SK-N-SH (cell line): Measurements from ENCODE around the gene INF2. TPM values are rescaled to one million over a fixed set of nuclear protein-coding genes. Genes with fewer than 3 reads are reported as not detected.

ENCODE experiments used
- CTCF ChIA-PET: fragments of 300-600, 350-600 bp; formaldehyde crosslinking; extraction: SDS; loops from one replicate; lab custom pipeline; 2021; lab: Yijun Ruan, JAX
- POLR2A ChIA-PET: fragments of 350-600 bp; sonication (Branson Sonifier 250); formaldehyde crosslinking; extraction: SDS; loops from one replicate; lab custom pipeline; 2020; ENCODE audit warnings: antibody characterized with exemption, inconsistent platforms; lab: Yijun Ruan, JAX
- DNase-seq: peaks from one replicate; pipeline ENCODE4 v3.0.0; 2012
- H2AFZ ChIP-seq: fragments of 200-600 bp; sonication (generic); 2 replicates; pipeline ENCODE4 v1.8.1; 2016; ENCODE audit warnings: antibody characterized with exemption, mild to moderate bottlenecking, low read depth
- H3F3A ChIP-seq: fragments of 200-600 bp; sonication (generic); replicated peaks from 2 replicates; pipeline ENCODE3; 2016; ENCODE audit warnings: antibody characterized with exemption, mild to moderate bottlenecking; ENCODE audit not compliant: insufficient read depth
- H3K27ac ChIP-seq, 2 experiments: fragments of 200-500 bp in 1 of 2; fragments of 200-600 bp in 1 of 2; sonication (Bioruptor generic) in 1 of 2; sonication (generic), shearing (Covaris generic) in 1 of 2; 2 replicates each; pipeline versions ENCODE4 v1.5.1 to v1.6.1; 2014 to 2016; ENCODE audit warnings: low read depth in 2 of 2, inconsistent platforms in 1 of 2, low read length in 1 of 2, mild to moderate bottlenecking in 1 of 2, mixed read lengths in 1 of 2
- H3K27me3 ChIP-seq: fragments of 200-600 bp; sonication (generic), shearing (Covaris generic); 2 replicates; pipeline ENCODE4 v1.6.1; 2016; ENCODE audit warnings: mixed run types; ENCODE audit not compliant: insufficient read depth
- H3K36me3 ChIP-seq, 2 experiments: fragments of 200-500 bp in 1 of 2; fragments of 200-600 bp in 1 of 2; sonication (Bioruptor generic) in 1 of 2; sonication (generic) in 1 of 2; replicated peaks in 1 of 2; 2 replicates each; pipeline versions ENCODE3 to v1.5.1; 2014 to 2016; ENCODE audit warnings: low read length in 1 of 2, mild to moderate bottlenecking in 1 of 2; ENCODE audit not compliant: insufficient read depth in 2 of 2, control insufficient read depth in 1 of 2
- H3K4me1 ChIP-seq, 2 experiments: fragments of 200-500 bp in 1 of 2; fragments of 200-600 bp in 1 of 2; sonication (Bioruptor generic) in 1 of 2; sonication (generic), shearing (Covaris generic) in 1 of 2; 2 replicates each; pipeline versions ENCODE4 v1.5.1 to v1.6.1; 2014 to 2016; ENCODE audit warnings: low read depth in 1 of 2, low read length in 1 of 2, mixed run types in 1 of 2; ENCODE audit not compliant: insufficient read depth in 2 of 2, control insufficient read depth in 1 of 2
- H3K4me2 ChIP-seq: fragments of 200-600 bp; sonication (generic), shearing (Covaris generic); 2 replicates; pipeline ENCODE4 v1.6.1; 2017; ENCODE audit warnings: mixed run types
- H3K4me3 ChIP-seq, 2 experiments: fragments of 200-500 bp in 1 of 2; fragments of 200-600 bp in 1 of 2; sonication (Bioruptor generic) in 1 of 2; sonication (generic), shearing (Covaris generic) in 1 of 2; 2 replicates each; pipeline versions ENCODE4 v1.5.1 to v1.8.1; 2014 to 2016; ENCODE audit warnings: low read depth in 2 of 2, inconsistent platforms in 1 of 2, low read length in 1 of 2, mild to moderate bottlenecking in 1 of 2, mixed read lengths in 1 of 2, moderate library complexity in 1 of 2
- H3K79me2 ChIP-seq: fragments of 200-600 bp; sonication (generic); 2 replicates; pipeline ENCODE4 v1.8.1; 2017; ENCODE audit warnings: mild to moderate bottlenecking; ENCODE audit not compliant: insufficient read depth
- H3K9ac ChIP-seq: fragments of 200-600 bp; sonication (generic); 2 replicates; pipeline ENCODE4 v1.6.1; 2017; ENCODE audit warnings: mixed run types
- H3K9me2 ChIP-seq: fragments of 200-600 bp; sonication (generic); 2 replicates; pipeline ENCODE4 v1.6.1; 2017; ENCODE audit warnings: mixed run types
- H3K9me3 ChIP-seq: fragments of 200-600 bp; sonication (generic); 2 replicates; pipeline ENCODE4 v1.6.1; 2017; ENCODE audit warnings: mixed run types, mild to moderate bottlenecking, moderate library complexity
- H4K20me1 ChIP-seq: fragments of 200-600 bp; sonication (generic); 2 replicates; pipeline ENCODE4 v1.6.1; 2017; ENCODE audit warnings: mild to moderate bottlenecking, mixed run types; ENCODE audit not compliant: insufficient read depth
- EP300 ChIP-seq, 2 experiments: IDR thresholded peaks; 2 replicates each; pipeline versions ENCODE4 v1.4.0 to v1.6.1; 2012; ENCODE audit warnings: borderline replicate concordance in 1 of 2, low read depth in 1 of 2, low read length in 1 of 2
- FOXJ3 ChIP-seq: sonication (generic); formaldehyde crosslinking; IDR thresholded peaks from 2 replicates; pipeline ENCODE4 v1.5.1; 2020; ENCODE audit warnings: mild to moderate bottlenecking, missing genetic modification reagents
- FOXM1 ChIP-seq: IDR thresholded peaks from 2 replicates; pipeline ENCODE4 v1.4.0; 2012; ENCODE audit warnings: low read depth, mild to moderate bottlenecking
- JUND ChIP-seq: IDR thresholded peaks from 2 replicates; pipeline ENCODE4 v1.4.0; 2012
- MEF2A ChIP-seq: IDR thresholded peaks from 2 replicates; pipeline ENCODE4 v1.4.0; 2012; ENCODE audit warnings: low read depth, borderline replicate concordance
- POLR2AphosphoS5 ChIP-seq: IDR thresholded peaks from 2 replicates; pipeline ENCODE4 v1.6.1; 2012; ENCODE audit warnings: low read depth, low read length
- SIN3A ChIP-seq: IDR thresholded peaks from 2 replicates; pipeline ENCODE4 v1.6.1; 2012; ENCODE audit warnings: low read depth, mild to moderate bottlenecking, low read length, moderate library complexity, borderline replicate concordance
- SMC3 ChIP-seq: IDR thresholded peaks from 2 replicates; pipeline ENCODE4 v1.6.1; 2012; ENCODE audit warnings: low read depth, low read length, improper control_type of control experiment
- YY1 ChIP-seq: IDR thresholded peaks from 2 replicates; pipeline ENCODE4 v1.4.0; 2012; ENCODE audit warnings: low read depth, mild to moderate bottlenecking
- WGBS: methylation state at CpG from one replicate; pipeline ENCODE4 v1.1.6; 2017; ENCODE audit warnings: low lambda C conversion rate; 5-methylcytosine and 5-hydroxymethylcytosine counted together
- polyA plus RNA-seq, 3 experiments: library from polyadenylated mRNA; depleted of rRNA; stranded (reverse); fragments of >200 nt; gene quantifications; 2 replicates each; pipeline ENCODE4 v1.2.3, GENCODE V29; 2012

INF2 gene
- polyA plus RNA-seq, 1 of the 3 experiments (the other 2 are of a cell fraction): 32.5 TPM

DNA sequence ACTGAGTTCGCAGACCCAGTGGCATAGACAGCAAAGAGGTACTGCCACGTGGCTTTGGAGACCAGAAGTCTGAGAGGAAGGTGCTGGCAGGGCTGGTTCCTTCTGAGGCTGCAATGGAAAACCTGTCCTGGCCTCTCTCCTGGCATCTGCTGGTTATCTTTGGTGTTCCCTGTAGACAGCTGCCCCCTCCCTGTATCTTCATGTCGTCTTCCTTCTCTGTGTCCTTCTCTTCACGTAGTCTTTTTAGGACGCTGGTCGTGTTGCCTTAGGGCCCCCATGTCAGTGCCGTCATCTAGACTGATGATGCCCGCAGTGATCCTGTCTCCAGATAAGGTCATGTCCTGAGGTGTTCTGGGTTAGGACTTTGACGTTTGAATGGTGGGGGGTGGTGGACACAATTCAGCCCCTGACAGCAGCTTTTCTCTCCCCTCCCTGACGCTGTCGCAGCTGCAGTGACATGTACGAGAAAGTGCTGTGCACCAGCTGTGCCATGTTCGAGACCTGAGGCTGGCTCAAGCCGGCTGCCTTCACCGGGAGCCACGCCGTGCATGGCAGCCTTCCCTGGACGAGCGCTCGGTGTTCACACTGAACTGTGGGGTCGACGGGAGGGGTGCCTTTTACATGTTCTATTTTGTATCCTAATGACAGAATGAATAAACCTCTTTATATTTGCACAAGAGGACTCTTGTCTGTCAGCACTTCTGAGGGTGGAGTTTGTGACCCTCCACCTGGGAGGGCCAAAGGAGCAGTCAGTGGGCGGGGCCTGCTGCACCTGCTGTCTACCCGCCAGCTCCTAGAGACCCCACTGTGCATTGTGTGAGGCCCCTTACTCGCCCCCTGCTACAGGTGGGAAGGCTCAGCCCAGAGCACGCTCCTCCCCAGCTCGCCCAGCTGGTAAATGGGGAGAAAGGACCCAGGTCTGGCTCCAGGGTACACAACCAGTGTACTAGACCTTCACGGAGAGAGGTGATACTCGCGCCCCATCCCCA, 69.9 kb downstream of the INF2 start:
- TF ChIP-seq FOXJ3 (CRISPR knock-in tag): no peak
- TF ChIP-seq FOXM1: no peak
- TF ChIP-seq YY1: no peak
- no peak for TF ChIP-seq EP300 (IDR thresholded peaks at IDR 0.05; ENCODE audit: borderline replicate concordance in 1 of 2, low read depth in 1 of 2, low read length in 1 of 2)
- no peak for TF ChIP-seq SMC3
- TF ChIP-seq, all 33 proteins: peak for 0
- H3K9me2 ChIP-seq: no peaks in the 10 kb centered on the region
- H3K9me3 ChIP-seq: no peaks in the 10 kb centered on the region
- H3K9ac ChIP-seq: no peak overlapping the region
- H3F3A ChIP-seq: no peaks in the 10 kb centered on the region
- H4K20me1 ChIP-seq: peaks cover 20% of the 10 kb centered on the region
- no peak overlapping the region for H3K4me2 ChIP-seq
- H3K27ac ChIP-seq: no peak overlapping the region
- ChIA-PET POLR2A (interaction anchor here (0.5 kb wide), 1 partner anchor 285 kb away, joined by 3 read pairs; no protein-coding TSS in a partner anchor), CTCF (interaction anchor here (0.9 to 4.3 kb wide), 4 partner anchors 9 to 67 kb away, joined by 4 to 26 read pairs (median 4); partner anchors contain the start of gene ZBTB42)
- DNase-seq: no peak
- peaks cover 36% of the 10 kb centered on the region for H3K79me2 ChIP-seq
- peaks cover 8 to 39% of the 10 kb centered on the region in 2 experiments for H3K36me3 ChIP-seq
- H3K27me3 ChIP-seq: no peaks in the 10 kb centered on the region
- peaks cover 4 to 6% of the 10 kb centered on the region in 2 experiments; a peak in 3 of 4 replicates for H3K4me1 ChIP-seq
- H2AFZ ChIP-seq: no peak overlapping the region
- H3K4me3 ChIP-seq: no peak overlapping the region
- WGBS: 88% methylated on average over 19 of the region's 30 CpGs

DNA sequence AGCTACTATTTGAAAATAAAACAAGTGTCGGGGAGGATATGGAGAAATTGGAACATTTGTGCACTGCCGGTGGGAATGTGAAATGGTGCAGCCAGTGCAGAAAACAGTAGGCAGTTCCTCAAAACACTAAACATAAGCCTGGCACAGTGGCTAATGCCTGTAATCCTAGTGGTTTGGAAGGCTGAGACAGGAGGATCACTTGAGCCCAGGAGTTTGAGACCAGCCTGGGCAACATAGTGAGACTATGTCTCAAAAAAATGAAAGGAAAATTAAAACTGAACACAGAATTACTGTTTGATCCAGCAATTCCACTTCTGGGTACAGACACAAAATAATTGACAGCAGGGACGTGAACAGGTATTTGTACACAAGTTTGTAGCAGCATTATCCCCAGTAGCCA, 76.1 kb downstream of the INF2 start:
- H3K4me2 ChIP-seq: no peak overlapping the region
- H3K79me2 ChIP-seq: no peaks in the 10 kb centered on the region
- no peaks in the 10 kb centered on the region for H3K27me3 ChIP-seq
- H3K36me3 ChIP-seq: peaks cover 0 to 4% of the 10 kb centered on the region in 2 experiments
- TF ChIP-seq POLR2AphosphoS5: no peak
- TF ChIP-seq MEF2A: no peak
- no peak for TF ChIP-seq SMC3
- TF ChIP-seq JUND: no peak
- TF ChIP-seq SIN3A: no peak
- ChIA-PET POLR2A (no interaction called here), CTCF (interaction anchor here (1.4 to 6.5 kb wide), 4 partner anchors 11 to 61 kb away, joined by 4 to 85 read pairs (median 21); partner anchors contain the start of gene SIVA1)
- peaks cover 19% of the 10 kb centered on the region for H3F3A ChIP-seq
- no peaks in the 10 kb centered on the region for H4K20me1 ChIP-seq
- H3K27ac ChIP-seq: no peak overlapping the region
- H3K4me1 ChIP-seq: peaks cover 0 to 7% of the 10 kb centered on the region in 2 experiments; a peak in 1 of 4 replicates
- no peak overlapping the region for H2AFZ ChIP-seq
- H3K9me2 ChIP-seq: no peaks in the 10 kb centered on the region
- no peak for DNase-seq
- no peak overlapping the region for H3K9ac ChIP-seq
- no peak overlapping the region for H3K4me3 ChIP-seq
- no peaks in the 10 kb centered on the region for H3K9me3 ChIP-seq
- WGBS: 98% methylated on average over 3 of the region's 3 CpGs
